D721Med (cell line): ENCODE data around the gene ZNF277.

Source experiments
- DNase-seq: peaks from one replicate; pipeline ENCODE4 v3.0.0; 2011; ENCODE audit warnings: low spot score; ENCODE audit not compliant: insufficient read length
- FAIRE-seq: peaks from 2 replicates; lab custom pipeline; 2011; peaks lifted over from hg19 to GRCh38; lab: Jason Lieb, UNC
- TF ChIP-seq, protein P1 (sequence below): IDR thresholded peaks from 2 replicates; pipeline ENCODE4 v1.5.1; 2012; ENCODE audit warnings: mild to moderate bottlenecking, control low read depth; ENCODE audit not compliant: insufficient read depth; ENCODE audit errors: missing control alignments

ZNF277 gene

GRCh38 chr7:112173568-112173905, 33.0 kb upstream of the ZNF277 start:
- TF ChIP-seq, protein P1, sequence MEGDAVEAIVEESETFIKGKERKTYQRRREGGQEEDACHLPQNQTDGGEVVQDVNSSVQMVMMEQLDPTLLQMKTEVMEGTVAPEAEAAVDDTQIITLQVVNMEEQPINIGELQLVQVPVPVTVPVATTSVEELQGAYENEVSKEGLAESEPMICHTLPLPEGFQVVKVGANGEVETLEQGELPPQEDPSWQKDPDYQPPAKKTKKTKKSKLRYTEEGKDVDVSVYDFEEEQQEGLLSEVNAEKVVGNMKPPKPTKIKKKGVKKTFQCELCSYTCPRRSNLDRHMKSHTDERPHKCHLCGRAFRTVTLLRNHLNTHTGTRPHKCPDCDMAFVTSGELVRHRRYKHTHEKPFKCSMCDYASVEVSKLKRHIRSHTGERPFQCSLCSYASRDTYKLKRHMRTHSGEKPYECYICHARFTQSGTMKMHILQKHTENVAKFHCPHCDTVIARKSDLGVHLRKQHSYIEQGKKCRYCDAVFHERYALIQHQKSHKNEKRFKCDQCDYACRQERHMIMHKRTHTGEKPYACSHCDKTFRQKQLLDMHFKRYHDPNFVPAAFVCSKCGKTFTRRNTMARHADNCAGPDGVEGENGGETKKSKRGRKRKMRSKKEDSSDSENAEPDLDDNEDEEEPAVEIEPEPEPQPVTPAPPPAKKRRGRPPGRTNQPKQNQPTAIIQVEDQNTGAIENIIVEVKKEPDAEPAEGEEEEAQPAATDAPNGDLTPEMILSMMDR = no peak
- FAIRE-seq (no peak), DNase-seq (no peak)

- FAIRE-seq (no peak), DNase-seq (no peak)
- TF ChIP-seq, protein P1 = no peak
These were observed 32.3 kb upstream of the ZNF277 start for GRCh38 chr7:112174192-112174591.

DNA sequence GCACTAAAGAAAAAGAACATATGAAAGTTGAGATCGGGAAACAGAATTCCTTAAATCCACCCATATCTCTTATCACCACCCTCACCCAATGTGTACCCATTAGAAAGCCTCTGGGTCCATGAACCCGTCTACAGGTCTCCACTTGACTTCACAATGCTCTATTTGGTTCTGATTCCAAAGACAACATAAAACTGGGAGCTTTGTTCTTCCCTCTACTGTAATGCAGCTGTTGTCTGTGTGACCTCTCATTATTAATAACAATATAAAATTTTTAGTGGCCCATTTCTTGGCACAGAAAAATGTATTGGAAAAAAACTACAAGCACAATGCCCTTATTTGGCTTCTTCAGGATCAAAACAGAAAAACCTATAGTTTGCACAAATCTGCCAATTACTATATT, 30.3 kb upstream of the ZNF277 start:
- FAIRE-seq = no peak
- DNase-seq = no peak
- TF ChIP-seq, protein P1 = no peak

DNA sequence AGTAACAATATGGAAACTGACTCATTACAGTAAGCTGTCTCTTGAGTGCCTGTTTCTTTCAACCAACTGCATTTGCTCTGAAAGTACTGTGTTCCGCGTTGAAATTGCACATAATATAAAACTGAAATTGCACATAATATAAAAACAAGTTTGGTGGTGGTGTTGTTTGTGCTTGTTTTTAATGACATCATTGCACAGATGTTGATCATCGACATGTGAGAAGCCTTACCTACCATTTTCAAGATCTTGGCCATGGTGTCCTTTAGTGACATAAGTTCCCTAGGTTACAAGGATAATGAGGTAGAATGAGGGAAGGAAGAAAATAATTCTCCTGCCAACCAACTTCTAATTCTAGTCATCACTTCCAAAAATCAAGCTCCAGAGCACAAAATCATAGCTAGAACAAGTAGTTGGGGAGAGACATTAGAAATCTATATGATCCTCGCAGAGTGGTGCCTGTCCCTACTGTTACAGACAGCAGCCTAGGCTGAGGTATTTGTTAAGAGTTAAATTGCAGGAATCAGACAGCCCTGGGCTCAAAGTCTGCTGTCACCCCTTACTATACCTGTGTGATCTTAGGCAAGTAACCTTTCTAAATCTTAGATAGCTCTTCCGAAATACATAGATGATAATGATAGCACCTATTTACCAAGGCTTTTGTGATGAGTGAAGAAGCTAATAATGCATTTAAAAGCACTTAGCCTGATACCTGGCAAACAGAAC, 29.6 kb upstream of the ZNF277 start:
- FAIRE-seq (no peak), DNase-seq (no peak)
- TF ChIP-seq, protein P1 = no peak

- DNase-seq (no peak), FAIRE-seq (no peak)
- TF ChIP-seq, protein P1 = no peak
These were observed 26.3 kb upstream of the ZNF277 start for GRCh38 chr7:112180223-112180622.

GRCh38 chr7:112182749-112183148, 23.7 kb upstream of the ZNF277 start:
- DNase-seq (no peak), FAIRE-seq (no peak)
- TF ChIP-seq, protein P1 = no peak

GRCh38 chr7:112183266-112183665, 23.2 kb upstream of the ZNF277 start:
- DNase-seq (no peak), FAIRE-seq (no peak)
- TF ChIP-seq, protein P1 = no peak
